Hepatocyte (in vitro differentiated cells): ENCODE data around the gene GPR153. TPM values are rescaled to one million over a fixed set of nuclear protein-coding genes. Genes with fewer than 3 reads are reported as not detected.

Experiments used
- DNase-seq: peaks from one replicate; pipeline ENCODE4 v3.0.0-alpha.2; 2016; ENCODE audit warnings: low spot score
- H2AFZ ChIP-seq: fragments of 200-600 bp; sonication (generic); 2 replicates; pipeline ENCODE4 v1.6.0; 2016; ENCODE audit warnings: antibody characterized with exemption, mild to moderate bottlenecking
- H3K27ac ChIP-seq: fragments of 200-600 bp; sonication (generic); 2 replicates; pipeline ENCODE4 v1.5.1; 2016; ENCODE audit warnings: mild to moderate bottlenecking
- H3K27me3 ChIP-seq: fragments of 200-600 bp; sonication (generic); 2 replicates; pipeline ENCODE4 v1.6.1; 2016
- H3K36me3 ChIP-seq: fragments of 200-600 bp; sonication (generic); replicated peaks from 2 replicates; pipeline ENCODE4 v1.5.1; 2016; ENCODE audit warnings: low read depth; ENCODE audit not compliant: insufficient read depth
- H3K4me1 ChIP-seq: fragments of 200-600 bp; sonication (generic); 2 replicates; pipeline ENCODE4 v1.5.1; 2016; ENCODE audit warnings: mild to moderate bottlenecking, moderate library complexity; ENCODE audit not compliant: insufficient read depth
- H3K4me2 ChIP-seq: fragments of 200-600 bp; sonication (generic); 2 replicates; pipeline ENCODE4 v1.6.0; 2016
- H3K4me3 ChIP-seq: fragments of 200-600 bp; sonication (generic); 2 replicates; pipeline ENCODE4 v1.5.1; 2016; ENCODE audit warnings: mild to moderate bottlenecking
- H3K79me2 ChIP-seq: fragments of 200-600 bp; sonication (generic); 2 replicates; pipeline ENCODE4 v1.6.0; 2017; ENCODE audit warnings: mild to moderate bottlenecking
- H3K9me2 ChIP-seq: fragments of 200-600 bp; sonication (generic); replicated peaks from 2 replicates; pipeline ENCODE4 v1.6.0; 2017; ENCODE audit warnings: mild to moderate bottlenecking; ENCODE audit not compliant: insufficient read depth
- H3K9me3 ChIP-seq: fragments of 200-600 bp; sonication (generic); 2 replicates; pipeline ENCODE4 v1.5.1; 2016; ENCODE audit warnings: low read depth, mild to moderate bottlenecking
- H4K20me1 ChIP-seq: fragments of 200-600 bp; sonication (generic); 2 replicates; pipeline ENCODE4 v1.6.0; 2016; ENCODE audit warnings: mild to moderate bottlenecking; ENCODE audit not compliant: insufficient read depth, poor library complexity, severe bottlenecking
- CTCF ChIP-seq: fragments of 200-600 bp; sonication (generic); IDR thresholded peaks from 2 replicates; pipeline ENCODE4 v1.5.1; 2016; ENCODE audit warnings: antibody characterized with exemption, mild to moderate bottlenecking; ENCODE audit not compliant: poor library complexity
- EZH2 ChIP-seq: fragments of 200-600 bp; sonication (generic); IDR thresholded peaks from 2 replicates; pipeline ENCODE4 v1.6.1; 2016; ENCODE audit warnings: antibody characterized with exemption, mild to moderate bottlenecking, borderline replicate concordance
- EZH2phosphoT487 ChIP-seq: fragments of 200-600 bp; sonication (generic); IDR thresholded peaks from one replicate; pipeline ENCODE4 v1.6.1; 2018; ENCODE audit warnings: antibody characterized with exemption, mild to moderate bottlenecking, low read depth, moderate library complexity; ENCODE audit not compliant: unreplicated experiment, severe bottlenecking
- WGBS: methylation state at CpG from one replicate; pipeline ENCODE4 v1.1.6; 2016; ENCODE audit warnings: low lambda C conversion rate; ENCODE audit errors: missing lambda C conversion rate; 5-methylcytosine and 5-hydroxymethylcytosine counted together
- polyA plus RNA-seq: library from polyadenylated mRNA; unstranded; fragments of >200 nt; fragmentation: Nextera tagmentation; extraction: Ambion mirVana; gene quantifications from 2 replicates; pipeline ENCODE4 v1.2.1, GENCODE V29; 2016
- total RNA-seq: library from RNA; depleted of rRNA; stranded (reverse); fragments of >200 nt; gene quantifications from 2 replicates; pipeline ENCODE4 v1.2.3, GENCODE V29; 2014

Gene GPR153
- total and polyA plus RNA-seq, 2 experiments from 2014 or later, result 9.1 to 13.5 TPM

- H3K36me3 ChIP-seq, result no peaks in the 10 kb centered on the region
- peaks cover 32% of the 10 kb centered on the region for H3K4me1 ChIP-seq
- WGBS, result 96% methylated on average over 14 of the region's 14 CpGs
- no peaks in the 10 kb centered on the region for H3K27me3 ChIP-seq
- H3K79me2 ChIP-seq, result no peaks in the 10 kb centered on the region
- H4K20me1 ChIP-seq, result no peaks in the 10 kb centered on the region
- H2AFZ ChIP-seq, result no peak overlapping the region
- no peak overlapping the region for H3K4me2 ChIP-seq
- TF ChIP-seq EZH2phosphoT487 (no peak), EZH2 (no peak), CTCF (no peak)
- no peak overlapping the region for H3K4me3 ChIP-seq
- no peak overlapping the region for H3K27ac ChIP-seq
- no peaks in the 10 kb centered on the region for H3K9me2 ChIP-seq
- DNase-seq, result no peak
- H3K9me3 ChIP-seq, result no peaks in the 10 kb centered on the region
Measured at GRCh38 chr1:6269296-6269695, 8.4 kb upstream of the GPR153 start.

- WGBS, result 80% methylated on average over 21 of the region's 21 CpGs
- H3K4me2 ChIP-seq, result no peak overlapping the region
- peaks cover 32% of the 10 kb centered on the region for H3K4me1 ChIP-seq
- no peak overlapping the region for H3K4me3 ChIP-seq
- H3K79me2 ChIP-seq, result no peaks in the 10 kb centered on the region
- H3K27me3 ChIP-seq, result no peaks in the 10 kb centered on the region
- TF ChIP-seq CTCF (no peak), EZH2 (no peak), EZH2phosphoT487 (no peak)
- no peak for DNase-seq
- no peak overlapping the region for H3K27ac ChIP-seq
- H3K36me3 ChIP-seq, result no peaks in the 10 kb centered on the region
- H3K9me2 ChIP-seq, result no peaks in the 10 kb centered on the region
- no peaks in the 10 kb centered on the region for H3K9me3 ChIP-seq
- no peaks in the 10 kb centered on the region for H4K20me1 ChIP-seq
- H2AFZ ChIP-seq, result no peak overlapping the region
Measured at GRCh38 chr1:6268415-6268814, 7.5 kb upstream of the GPR153 start.

GRCh38 chr1:6267686-6268322 is 6.9 kb upstream of the GPR153 start:
- H3K79me2 ChIP-seq, result no peaks in the 10 kb centered on the region
- no peak for TF ChIP-seq EZH2
- TF ChIP-seq EZH2phosphoT487, result no peak
- TF ChIP-seq CTCF, result no peak
- H3K27ac ChIP-seq, result no peak overlapping the region
- DNase-seq, result no peak
- 84% methylated on average over 12 of the region's 12 CpGs for WGBS
- no peak overlapping the region for H3K4me2 ChIP-seq
- H3K27me3 ChIP-seq, result no peaks in the 10 kb centered on the region
- no peak overlapping the region for H2AFZ ChIP-seq
- no peaks in the 10 kb centered on the region for H4K20me1 ChIP-seq
- H3K4me1 ChIP-seq, result peaks cover 28% of the 10 kb centered on the region
- H3K9me2 ChIP-seq, result no peaks in the 10 kb centered on the region
- no peaks in the 10 kb centered on the region for H3K36me3 ChIP-seq
- H3K9me3 ChIP-seq, result no peaks in the 10 kb centered on the region
- H3K4me3 ChIP-seq, result no peak overlapping the region

GRCh38 chr1:6266641-6267040 is 5.7 kb upstream of the GPR153 start:
- Histone ChIP-seq H3K4me2 (no peak overlapping the region), H3K4me3 (no peak overlapping the region), H3K27me3 (no peaks in the 10 kb centered on the region), H3K9me2 (no peaks in the 10 kb centered on the region), H3K79me2 (no peaks in the 10 kb centered on the region), H3K36me3 (no peaks in the 10 kb centered on the region), H3K4me1 (peaks cover 29% of the 10 kb centered on the region), H2AFZ (no peak overlapping the region), H3K27ac (no peak overlapping the region), H3K9me3 (no peaks in the 10 kb centered on the region), H4K20me1 (no peaks in the 10 kb centered on the region)
- TF ChIP-seq EZH2phosphoT487, result no peak
- TF ChIP-seq CTCF, result no peak
- TF ChIP-seq EZH2, result no peak
- DNase-seq, result no peak
- 96% methylated on average over 11 of the region's 11 CpGs for WGBS
